Hypothalamus (tissue), 51 donors: Measurements from ENCODE around the gene IMP4.
"Not testable (repeated sequence)": the region's sequence is repeated elsewhere in the genome, so short reads cannot be mapped to it uniquely, and the experiment has no call there.

Experiments
- DNase-seq, 51 donors: peaks; one replicate each; lab custom pipeline; 2025; lab: John Stamatoyannopoulos, UW

The IMP4 gene, protein sequence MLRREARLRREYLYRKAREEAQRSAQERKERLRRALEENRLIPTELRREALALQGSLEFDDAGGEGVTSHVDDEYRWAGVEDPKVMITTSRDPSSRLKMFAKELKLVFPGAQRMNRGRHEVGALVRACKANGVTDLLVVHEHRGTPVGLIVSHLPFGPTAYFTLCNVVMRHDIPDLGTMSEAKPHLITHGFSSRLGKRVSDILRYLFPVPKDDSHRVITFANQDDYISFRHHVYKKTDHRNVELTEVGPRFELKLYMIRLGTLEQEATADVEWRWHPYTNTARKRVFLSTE

DNA sequence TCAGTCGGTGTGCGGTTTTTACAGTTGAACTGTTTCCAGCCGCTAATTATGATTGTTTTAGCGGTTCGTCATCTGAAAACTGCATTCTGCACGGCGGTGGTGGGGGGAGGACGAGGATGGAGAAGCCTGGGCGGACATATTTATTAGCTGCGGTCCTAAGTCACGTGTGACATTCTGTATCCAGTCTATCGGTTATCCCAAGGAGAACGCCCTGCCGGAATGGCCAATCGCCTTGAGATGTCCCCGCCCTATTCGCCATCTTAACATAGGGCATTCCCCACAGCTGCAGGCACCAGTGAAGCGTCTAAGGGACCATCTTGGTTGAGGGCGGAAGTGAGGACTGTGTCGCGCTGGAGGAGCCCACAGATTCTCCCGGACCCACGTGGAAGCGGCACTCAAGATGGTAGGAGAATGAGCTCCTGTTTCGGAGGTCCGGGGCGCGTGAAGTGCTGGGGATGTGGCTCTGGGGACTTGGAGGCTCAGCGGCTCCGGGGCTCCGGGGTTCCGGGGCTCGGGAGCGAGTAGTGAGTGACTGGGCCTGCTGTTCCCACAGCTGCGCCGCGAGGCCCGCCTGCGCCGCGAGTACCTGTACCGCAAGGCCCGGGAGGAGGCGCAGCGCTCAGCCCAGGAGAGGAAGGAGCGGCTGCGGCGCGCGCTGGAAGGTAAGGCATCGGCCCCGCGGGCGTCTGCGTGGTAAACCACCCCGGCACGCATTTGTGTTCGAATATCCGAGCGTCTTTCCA, at the start of gene IMP4:
TSS of gene IMP4 (plus strand) at position 365 of the 743 bp plus-strand sequence. CDS start at position 401, 36 bp downstream.
- peak; percentile 69 to 100 (median 96) for DNase-seq

DNA sequence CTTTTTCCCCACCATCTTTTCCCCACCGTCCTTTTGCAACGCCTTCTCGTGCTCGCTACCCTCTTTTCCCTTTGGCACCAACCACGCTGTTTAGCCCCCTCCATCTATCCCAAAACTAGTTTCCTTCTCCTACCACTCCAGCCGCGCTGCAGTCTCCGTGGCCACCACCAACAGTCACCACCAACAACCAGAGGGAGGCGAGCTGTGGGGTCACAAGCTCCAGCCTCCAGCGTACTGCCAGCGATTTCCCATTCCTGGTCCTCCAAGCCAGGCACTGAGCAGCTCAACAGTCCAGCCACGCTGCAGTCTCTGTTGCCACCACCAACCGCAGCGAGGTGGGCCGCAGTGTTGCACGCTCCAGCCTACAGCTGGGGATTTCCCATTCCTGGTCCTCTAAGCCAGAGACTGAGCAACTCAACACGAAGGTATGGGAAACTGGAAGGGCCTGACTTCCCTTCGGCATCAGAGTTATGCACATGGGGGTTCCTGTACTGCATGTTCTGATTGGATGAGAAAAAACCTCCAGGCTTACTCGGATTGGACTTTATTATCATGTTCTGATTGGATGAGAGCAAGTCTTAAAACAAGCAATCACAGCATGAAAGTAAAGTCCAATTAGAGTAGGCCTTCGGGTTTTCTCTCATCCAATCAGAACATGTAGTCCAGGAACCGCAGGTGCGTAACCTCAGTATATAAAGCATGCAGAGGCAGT, 42.3 kb upstream of the IMP4 start:
- no peak for DNase-seq

DNA sequence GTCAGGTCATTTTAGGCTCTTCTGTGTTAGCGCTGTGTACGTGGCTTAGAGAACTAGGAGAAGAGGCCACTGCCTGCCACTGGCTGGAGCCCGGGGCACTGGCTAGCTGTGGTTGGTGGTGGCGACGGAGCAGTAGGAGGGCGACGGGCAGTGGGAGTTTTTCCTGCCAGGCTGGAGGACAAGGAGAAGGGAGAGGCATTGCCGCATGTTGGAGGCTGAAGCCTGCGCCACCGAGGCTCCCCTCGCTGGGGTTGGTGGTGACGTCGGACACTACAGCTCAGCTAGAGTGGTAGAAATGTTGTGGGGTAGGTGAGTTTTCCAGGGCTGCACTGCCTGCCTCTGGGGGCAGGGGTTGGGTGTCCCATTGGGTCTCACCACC, 41.7 kb upstream of the IMP4 start:
- no peak for DNase-seq

DNA sequence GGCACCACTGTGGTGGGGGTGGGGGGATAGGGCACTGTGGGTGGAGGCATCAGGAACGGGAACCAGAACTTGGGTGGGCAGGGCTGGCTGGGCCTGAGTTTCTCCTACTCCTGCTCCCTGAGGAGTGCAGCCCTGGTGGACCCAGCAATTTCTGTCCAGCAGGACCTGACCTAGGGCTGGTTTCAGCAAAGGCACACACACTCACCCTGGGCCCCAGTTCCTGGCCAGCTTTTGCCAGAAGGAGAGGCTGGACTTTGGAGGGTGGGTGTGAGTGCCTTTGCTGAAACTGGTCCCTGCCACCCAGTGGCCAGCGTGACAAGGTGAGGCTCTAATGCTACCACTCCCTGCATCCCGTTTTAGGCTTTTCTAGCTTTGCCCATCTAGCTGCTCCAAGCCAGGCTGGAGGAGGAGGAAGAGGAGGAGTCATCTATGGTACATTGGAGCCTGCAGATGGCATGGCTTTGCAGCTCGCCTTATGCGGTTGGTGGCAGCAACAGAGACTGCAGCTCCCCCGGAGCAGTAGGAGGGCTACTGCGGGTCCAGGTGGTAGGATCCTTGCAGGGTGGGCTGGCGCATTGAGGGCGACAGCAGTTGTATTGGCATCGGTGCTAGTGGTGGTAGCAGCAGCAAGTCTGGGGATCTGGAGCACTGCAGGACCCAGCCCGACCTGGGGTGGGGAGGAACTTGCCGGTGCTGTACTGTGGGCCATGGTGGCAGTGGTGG, 40.4 kb upstream of the IMP4 start:
- no peak for DNase-seq

DNA sequence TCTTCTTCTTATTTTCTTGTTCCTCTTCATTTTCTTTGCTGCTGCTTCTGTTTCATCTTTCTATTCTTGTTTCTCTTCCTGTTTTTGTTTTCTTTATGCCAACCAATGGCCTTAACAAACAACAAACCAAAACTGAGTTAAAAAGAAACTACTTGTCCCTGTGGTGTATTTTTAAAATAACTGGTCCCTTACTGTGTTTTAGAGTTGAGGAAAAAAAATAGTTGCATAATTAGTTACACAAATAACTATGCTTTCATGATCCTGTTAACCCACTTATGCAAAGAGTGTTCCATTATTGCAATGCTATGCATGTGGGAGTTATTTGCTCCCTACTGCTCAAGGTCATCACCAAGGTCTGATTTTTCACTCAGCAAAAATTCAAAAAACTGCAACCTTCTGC, 39.5 kb upstream of the IMP4 start:
- DNase-seq = no peak

DNA sequence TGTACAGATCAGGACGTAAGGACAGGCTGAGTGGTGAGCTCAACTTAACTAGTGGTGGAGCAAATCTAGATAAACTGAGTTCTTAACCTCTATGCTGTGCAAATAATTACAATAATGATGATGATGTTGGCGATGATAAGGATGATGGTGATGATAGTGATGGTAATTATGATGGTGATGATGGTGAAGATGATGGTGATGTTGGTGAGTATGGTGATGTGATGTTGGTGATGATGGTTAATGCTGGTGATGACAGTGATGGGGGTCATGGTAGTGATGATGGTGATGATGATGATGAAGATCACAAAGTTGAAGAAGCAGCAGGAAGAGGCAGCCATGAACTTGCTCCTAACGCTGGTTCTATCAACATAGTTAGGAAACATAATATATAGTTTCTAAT, 38.0 kb upstream of the IMP4 start:
- DNase-seq = no peak

DNA sequence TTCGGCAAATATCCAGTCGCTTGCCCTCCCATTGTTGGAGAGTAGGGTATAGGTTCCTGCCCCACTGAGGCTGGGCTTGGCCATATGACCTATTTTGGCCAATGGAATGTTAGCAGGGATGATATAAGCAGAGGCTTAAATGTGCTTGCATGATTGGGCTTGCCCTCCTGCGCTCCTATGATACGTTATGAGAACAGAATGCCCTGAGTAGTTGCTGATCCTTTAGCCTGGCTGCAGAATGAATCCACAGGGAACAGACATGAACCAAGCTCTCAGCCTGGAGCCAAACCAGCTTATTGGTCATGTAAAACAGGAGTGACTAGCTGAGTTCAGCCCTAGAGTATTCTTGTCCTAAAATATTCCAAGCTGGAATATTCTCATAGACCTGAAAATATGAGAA, 34.8 kb upstream of the IMP4 start:
- DNase-seq = no peak

DNA sequence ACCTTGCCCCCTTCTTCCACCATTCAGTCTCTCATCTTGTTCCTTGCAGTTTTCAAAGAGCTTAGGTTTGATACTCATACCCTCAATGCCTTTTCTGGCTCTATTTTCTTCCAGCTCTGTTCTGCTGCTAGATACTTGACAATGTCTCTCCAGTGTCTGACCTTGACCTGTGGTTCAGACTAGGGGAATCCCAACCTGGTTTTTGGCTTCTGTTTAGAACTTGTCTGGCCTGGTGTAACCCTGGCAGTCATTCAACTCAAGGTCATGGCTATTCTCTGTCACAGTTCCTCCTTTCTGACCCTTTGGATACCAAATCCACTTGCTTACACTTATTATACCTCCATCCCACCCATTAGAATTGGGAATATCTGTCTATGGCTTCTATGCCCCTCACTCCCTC, 31.8 kb upstream of the IMP4 start:
- DNase-seq = no peak

DNA sequence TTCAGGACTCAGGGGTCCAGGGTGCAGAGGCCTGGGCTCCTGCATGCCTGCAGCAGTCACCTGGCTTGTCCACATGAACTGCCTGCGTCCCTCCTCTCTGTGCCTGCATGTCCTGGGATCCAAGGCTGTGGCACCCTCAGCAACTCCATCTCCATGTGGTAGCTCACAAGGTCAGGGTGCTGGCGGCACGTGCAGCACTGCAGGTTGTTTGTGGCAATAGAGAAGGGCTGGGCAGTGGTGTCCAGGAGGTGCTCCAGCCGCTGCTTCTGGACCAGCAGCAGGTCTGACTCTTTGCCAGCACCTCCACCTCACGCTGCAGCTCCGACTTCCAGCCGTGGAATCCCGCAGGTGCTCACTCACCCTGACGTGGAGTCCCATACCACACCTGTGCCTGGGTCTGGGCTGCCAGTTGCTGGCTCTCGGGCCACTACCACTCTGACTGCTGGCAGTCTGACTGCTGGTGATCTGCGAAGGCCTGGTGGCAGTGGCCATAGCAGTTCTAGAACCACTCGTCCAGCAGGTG, 28.8 kb upstream of the IMP4 start:
- no peak for DNase-seq

DNA sequence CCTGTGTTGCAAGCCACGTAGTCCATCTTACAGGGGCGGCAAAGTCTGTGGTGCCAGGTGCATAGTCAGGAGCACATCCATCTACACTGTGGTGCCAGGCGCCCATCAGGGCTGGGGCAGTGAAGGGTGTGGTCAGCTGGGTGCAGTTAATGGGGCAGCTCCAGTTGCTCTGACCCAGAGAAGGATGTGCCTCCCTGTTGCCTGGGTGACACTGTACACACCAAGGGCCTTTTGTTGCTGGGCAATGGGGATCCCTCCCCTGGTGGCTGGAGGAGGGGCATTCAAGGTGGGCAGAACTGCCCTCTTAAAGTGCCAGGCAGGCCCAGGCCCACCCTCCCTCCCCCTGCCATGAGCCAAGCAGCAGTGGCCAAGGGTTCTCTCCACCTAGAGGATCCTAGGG, 28.3 kb upstream of the IMP4 start:
- no peak for DNase-seq

DNA sequence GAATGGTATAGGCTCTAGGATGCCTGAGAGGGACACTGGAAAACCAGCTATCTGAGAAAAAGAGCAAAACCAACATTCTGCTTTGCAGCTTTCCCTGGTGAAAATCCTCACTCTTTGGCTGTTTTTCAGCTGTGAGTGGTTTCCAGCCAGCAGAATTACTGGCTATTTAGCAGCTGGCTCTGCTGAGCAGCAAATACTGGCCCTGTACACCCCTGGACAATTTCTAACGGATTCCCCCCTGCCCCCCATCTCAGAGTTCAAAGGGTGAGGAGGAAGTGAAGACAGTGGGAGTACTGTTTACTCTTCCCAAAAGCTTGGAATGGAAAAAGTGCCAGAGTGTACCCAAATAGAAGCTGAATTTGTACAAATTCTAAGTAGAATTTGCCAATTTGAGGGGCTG, 26.1 kb upstream of the IMP4 start:
- peak in 2 of 51 donors; percentile 8 to 10 for DNase-seq

DNA sequence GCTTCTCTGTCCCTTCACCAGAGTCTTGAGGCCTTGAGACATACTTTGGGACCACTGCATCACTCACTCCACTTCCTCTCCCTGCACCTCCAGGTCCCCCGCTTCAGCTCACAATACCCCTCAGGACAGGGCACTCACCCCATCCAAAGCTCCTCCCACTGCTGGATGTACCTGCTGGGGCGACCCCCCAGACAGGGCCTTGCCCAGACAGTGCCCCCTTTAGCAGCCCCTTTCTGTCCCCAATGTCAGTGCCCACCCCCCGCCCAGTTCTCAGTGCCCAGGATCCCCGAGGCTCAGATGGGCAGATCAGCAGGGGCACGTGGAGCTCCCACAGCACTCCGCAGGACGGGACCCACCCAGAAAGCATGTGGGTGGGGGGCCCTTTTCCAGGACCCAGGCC, 23.8 kb upstream of the IMP4 start:
- no peak for DNase-seq

DNA sequence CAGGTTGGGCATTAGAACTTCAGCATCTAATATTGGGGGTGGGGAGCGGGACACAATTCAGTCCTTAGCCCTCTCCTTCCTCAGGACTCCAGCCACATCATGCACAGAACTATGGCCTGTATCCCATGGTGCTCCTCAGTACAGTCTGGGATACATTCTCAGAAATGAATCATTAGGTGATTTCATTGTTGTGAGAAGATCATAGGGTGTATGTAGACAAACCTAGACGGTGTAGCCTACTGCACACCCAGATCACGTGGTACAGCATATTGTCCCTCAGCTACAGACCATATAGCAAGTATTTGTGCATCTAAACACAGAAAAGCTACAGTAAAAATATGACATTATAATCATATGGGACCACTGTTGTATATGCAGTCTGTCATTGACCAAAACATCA, 23.2 kb upstream of the IMP4 start:
- DNase-seq = no peak

DNA sequence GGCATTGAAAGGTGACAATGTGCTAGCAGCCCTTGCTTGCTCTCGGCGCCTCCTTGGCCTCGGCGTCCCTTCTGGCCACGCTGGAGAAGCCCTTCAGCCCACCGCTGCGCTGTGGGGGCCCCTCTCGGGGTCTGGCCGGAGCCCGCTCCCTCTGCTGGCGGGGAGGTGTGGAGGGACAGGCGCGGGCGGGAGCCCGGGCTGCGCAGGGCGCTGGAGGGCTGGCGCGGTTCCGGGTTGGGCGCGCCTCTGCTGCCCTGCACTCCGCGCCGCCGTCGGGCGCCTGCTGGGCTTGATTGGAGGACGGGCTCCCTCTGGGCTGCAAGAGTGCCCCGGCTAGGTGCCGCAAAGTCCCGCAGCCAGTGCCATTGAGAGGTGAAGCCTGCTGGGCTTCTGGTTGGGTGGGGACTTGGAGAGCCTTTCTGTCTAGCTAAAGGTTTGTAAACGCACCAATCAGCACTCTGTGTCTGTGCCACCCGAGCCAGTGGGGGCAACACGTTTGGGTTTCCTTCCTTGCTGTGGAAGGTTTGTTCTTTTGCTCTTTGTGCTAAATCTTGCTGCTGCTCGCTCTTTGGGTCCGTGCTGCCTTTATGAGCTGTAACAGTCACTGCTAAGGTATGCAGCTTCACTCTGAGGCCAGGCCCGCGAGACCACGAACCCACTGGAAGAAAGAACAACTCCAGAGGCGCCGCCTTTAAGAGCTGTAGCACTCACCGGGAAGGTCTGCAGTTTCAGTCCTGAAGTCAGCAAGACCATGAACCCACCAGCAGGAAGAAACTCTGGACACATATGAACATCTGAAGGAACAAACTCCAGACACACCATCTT, 14.8 kb upstream of the IMP4 start:
- no peak for DNase-seq

DNA sequence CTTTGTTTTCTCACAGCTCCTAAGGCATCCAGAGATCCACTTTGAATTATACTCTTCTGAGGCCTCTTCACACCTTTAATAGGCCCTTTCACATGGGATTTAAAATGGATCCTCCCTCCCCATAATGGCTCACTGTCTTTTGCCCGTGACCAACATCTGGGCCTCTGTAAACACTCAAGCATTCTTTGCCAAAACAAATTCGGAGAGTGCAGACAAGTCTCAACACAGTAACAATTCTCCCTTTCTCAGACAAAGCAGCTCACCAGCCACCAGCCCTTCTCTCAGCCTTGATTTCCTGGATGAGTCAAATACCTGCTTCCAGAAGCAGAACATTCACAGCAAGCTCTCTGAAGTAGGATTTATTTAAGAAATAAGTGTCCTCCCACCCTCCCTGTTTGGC, 14.0 kb upstream of the IMP4 start:
- DNase-seq = no peak

DNA sequence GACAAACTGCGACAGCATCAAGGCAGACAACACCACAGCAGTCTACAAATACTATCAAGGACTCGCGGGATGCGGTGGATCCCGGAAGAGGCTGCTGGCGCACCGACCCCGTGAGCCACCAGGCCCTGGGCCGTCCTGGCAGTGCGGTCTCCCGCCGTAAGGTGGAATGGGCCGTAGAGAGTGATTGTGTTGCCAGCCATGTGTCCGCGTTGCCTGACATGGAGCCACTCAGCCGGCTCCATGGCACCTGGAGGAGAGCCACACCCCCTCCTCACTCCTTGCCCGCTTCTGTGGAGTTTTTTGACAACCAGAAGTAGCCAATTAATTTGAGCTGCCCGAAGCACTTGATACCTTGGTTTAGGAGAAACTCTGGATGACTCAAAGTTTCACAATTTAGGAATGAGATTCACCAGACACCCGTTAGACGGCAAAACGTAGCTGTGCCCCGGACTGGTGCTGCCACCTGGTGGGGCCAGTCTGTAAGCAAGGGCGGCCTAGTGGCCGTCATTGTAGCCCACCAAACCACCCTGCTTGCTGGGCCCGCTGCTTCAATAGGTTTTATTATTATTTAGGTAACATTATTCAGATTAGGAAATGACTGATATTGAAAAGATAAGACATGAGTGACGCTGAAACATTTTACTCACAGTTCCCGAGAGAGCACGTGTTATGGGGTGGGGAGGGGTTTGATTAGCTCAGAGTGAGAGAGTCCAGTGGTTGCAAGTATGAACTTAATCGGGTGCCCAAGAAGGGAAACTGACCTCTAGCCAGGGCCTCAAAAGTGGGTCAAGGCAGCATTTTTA, 10.2 kb upstream of the IMP4 start:
- DNase-seq = peak in 37 of 51 donors; percentile 12 to 71 (median 44)

DNA sequence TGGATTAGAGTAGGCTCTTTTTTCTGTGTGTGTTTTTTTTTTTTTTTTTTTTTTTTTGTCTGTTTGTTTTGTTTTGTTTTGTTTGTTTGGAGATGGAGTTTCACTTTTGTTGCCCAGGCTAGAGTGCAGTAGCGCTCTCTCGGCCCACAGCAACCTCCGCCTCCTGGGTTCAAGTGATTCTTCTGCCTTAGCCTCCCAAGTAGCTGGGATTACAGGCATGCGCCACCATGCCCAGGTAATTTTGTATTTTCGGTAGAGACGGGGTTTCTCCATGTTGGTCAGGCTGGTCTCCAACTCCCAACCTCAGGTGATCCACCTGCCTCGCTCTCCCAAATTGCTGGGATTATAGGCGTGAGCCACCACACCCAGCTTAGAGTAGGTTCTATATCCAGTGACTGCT, 9.4 kb upstream of the IMP4 start:
- not testable (repeated sequence) for DNase-seq

DNA sequence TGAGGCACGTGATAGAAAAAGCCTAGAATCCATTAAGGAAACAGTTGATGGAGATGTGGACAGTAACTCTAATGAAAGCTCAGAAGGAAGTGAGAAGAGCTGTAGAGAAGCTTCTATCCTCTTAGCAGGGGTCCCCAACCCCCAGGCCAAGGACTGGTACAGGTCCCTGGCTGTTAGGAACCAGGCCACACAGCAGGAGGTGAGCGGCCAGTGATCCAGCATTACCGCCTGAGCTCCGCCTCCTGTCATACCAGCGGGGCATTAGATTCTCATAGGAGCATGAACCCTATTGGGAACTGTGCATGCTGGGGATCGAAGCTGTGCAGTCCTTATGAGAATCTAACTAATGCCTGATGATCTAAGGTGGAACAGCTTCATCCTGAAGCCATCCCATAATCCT, 8.7 kb upstream of the IMP4 start:
- DNase-seq = no peak

DNA sequence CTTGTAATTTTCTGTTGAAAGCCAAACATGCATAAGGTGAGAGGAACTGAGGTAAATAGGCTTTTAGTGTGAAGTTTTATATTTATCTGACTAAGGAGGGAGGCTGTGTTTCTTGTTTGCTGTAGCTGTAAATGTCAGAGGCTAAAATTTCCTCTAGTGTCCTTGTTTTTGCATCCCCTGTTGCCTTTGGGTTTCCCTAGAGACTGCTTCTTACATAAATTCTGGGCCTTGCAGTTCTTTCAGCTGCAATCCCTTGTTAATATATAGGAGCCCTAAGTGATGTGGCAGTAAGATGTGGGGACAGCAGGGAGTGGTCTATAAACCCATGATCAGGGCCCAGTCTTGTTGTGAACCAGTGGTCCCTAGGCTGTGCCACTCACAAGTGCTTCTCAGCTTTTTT, 7.5 kb upstream of the IMP4 start:
- no peak for DNase-seq
